ENCODE results near the gene CARTPT. TPM values are rescaled to one million over a fixed set of nuclear protein-coding genes. Genes with fewer than 3 reads are reported as not detected.

The CARTPT gene
- total RNA-seq, 2 donors from 2014 or later = not detected

DNA sequence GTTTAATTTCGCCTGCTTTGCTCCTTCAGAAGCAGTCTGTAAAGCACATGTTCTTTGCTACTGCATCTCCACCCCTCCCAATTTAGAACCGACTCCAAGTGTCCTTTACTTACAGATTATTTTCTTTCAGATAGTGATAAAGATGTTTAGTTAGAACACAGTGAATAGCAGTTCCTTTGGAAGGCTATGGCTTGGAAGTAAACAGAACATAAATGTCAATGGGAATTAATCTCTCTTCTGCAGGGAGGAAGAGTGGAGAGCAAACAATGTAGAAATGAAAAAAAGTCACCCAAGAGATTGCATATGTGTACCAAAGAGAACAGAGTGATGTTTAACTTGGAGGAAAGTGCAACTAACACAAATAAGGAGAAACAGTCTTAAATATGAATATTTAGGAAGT, 4.2 kb upstream of the CARTPT start:
- Histone ChIP-seq H3K4me1 (ENCODE audit: control insufficient read depth, insufficient read depth, low read length) (no peaks in the 10 kb centered on the region), H3K27me3 (ENCODE audit: control insufficient read depth, insufficient read depth, low read length, poor library complexity, severe bottlenecking) (peaks cover 92% of the 10 kb centered on the region), H3K9me3 (ENCODE audit: control insufficient read depth, low read length) (no peaks in the 10 kb centered on the region), H3K9ac (ENCODE audit: extremely low read depth, low read length, poor library complexity, severe bottlenecking) (no peak overlapping the region), H3K36me3 (ENCODE audit: control insufficient read depth, insufficient read depth, low read length) (no peaks in the 10 kb centered on the region), H3K27ac (ENCODE audit: low read depth, low read length) (no peak overlapping the region), H3K4me3 (ENCODE audit: low read length) (no peak overlapping the region)
- Mint-ChIP-seq H3K9me3 (no peaks in the 10 kb centered on the region), H3K27me3 (ENCODE audit: insufficient read depth) (peaks cover 90% of the 10 kb centered on the region), H3K4me1 (peaks cover 4% of the 10 kb centered on the region), H3K4me3 (no peak overlapping the region), H3K27ac (no peak overlapping the region), H3K36me3 (ENCODE audit: low read depth) (no peaks in the 10 kb centered on the region)
- TF ChIP-seq, protein P1, sequence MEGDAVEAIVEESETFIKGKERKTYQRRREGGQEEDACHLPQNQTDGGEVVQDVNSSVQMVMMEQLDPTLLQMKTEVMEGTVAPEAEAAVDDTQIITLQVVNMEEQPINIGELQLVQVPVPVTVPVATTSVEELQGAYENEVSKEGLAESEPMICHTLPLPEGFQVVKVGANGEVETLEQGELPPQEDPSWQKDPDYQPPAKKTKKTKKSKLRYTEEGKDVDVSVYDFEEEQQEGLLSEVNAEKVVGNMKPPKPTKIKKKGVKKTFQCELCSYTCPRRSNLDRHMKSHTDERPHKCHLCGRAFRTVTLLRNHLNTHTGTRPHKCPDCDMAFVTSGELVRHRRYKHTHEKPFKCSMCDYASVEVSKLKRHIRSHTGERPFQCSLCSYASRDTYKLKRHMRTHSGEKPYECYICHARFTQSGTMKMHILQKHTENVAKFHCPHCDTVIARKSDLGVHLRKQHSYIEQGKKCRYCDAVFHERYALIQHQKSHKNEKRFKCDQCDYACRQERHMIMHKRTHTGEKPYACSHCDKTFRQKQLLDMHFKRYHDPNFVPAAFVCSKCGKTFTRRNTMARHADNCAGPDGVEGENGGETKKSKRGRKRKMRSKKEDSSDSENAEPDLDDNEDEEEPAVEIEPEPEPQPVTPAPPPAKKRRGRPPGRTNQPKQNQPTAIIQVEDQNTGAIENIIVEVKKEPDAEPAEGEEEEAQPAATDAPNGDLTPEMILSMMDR (conservative IDR thresholded peaks at IDR 0.05) = no peak
- DNase-seq = no peak
- 72% methylated on average over 2 of the region's 2 CpGs; no CpG with 5 or more reads in 1 of the 2 experiments for WGBS, 2 experiments (ENCODE audit: insufficient coverage in 1 of 2, insufficient read length in 1 of 2)

DNA sequence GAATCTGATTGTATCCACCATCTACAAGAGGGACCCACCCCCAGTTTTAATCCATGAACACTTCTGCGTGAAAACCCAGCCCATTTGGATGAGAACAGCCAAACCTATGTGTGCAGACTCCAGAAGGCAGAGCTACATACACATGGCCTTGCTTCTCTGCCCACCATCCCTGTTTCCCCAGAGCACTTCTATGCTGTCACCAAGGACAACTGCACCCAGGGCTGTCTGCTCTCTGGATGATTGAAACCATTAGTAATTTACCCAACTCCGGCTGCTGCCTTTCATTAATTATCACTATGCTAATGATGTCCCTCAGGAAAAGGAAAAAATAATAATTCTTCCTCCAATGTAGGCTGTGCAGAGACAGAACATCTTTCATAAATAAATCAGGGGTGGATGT, 8.9 kb downstream of the CARTPT start:
- Histone ChIP-seq H3K27ac (ENCODE audit: low read depth, low read length) (no peak overlapping the region), H3K9ac (ENCODE audit: extremely low read depth, low read length, poor library complexity, severe bottlenecking) (no peak overlapping the region), H3K9me3 (ENCODE audit: control insufficient read depth, low read length) (no peaks in the 10 kb centered on the region), H3K27me3 (ENCODE audit: control insufficient read depth, insufficient read depth, low read length, poor library complexity, severe bottlenecking) (peaks cover 32% of the 10 kb centered on the region), H3K4me3 (ENCODE audit: low read length) (no peak overlapping the region), H3K4me1 (ENCODE audit: control insufficient read depth, insufficient read depth, low read length) (no peaks in the 10 kb centered on the region), H3K36me3 (ENCODE audit: control insufficient read depth, insufficient read depth, low read length) (no peaks in the 10 kb centered on the region)
- no peaks in the 10 kb centered on the region for H3K36me3 Mint-ChIP-seq (ENCODE audit: low read depth)
- H3K27ac Mint-ChIP-seq = no peak overlapping the region
- H3K4me1 Mint-ChIP-seq = no peaks in the 10 kb centered on the region
- H3K27me3 Mint-ChIP-seq (ENCODE audit: insufficient read depth) = peaks cover 39% of the 10 kb centered on the region
- H3K4me3 Mint-ChIP-seq = no peak overlapping the region
- no peaks in the 10 kb centered on the region for H3K9me3 Mint-ChIP-seq
- TF ChIP-seq, protein P1 (conservative IDR thresholded peaks at IDR 0.05) = no peak
- WGBS, 2 experiments (ENCODE audit: insufficient coverage in 1 of 2, insufficient read length in 1 of 2) = 90 to 95% methylated on average over 2 of the region's 2 CpGs
- no peak for DNase-seq

DNA sequence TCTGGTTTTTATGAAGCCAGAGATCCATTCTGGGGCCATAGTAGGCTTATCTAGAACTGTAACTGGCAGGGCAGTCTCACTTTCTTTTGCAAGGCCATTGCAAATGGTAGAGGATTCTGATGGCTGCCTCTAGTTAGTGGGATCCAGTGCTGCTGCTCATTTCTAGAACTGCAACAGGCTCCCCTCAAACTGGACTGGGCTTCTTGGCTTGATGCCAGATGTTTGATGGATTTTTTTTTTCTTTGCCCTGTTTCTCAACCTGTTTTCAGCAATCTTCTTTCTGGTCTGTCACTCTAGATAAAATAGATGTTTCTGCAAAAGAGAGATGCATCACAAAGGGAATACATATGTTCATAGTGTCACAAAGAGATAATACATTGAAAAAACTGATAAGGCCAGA, 11.9 kb downstream of the CARTPT start:
- DNase-seq = no peak
- Mint-ChIP-seq H3K4me1 (no peaks in the 10 kb centered on the region), H3K27ac (no peak overlapping the region), H3K36me3 (ENCODE audit: low read depth) (no peaks in the 10 kb centered on the region), H3K4me3 (no peak overlapping the region), H3K9me3 (no peaks in the 10 kb centered on the region), H3K27me3 (ENCODE audit: insufficient read depth) (peaks cover 23% of the 10 kb centered on the region)
- H3K36me3 ChIP-seq (ENCODE audit: control insufficient read depth, insufficient read depth, low read length) = no peaks in the 10 kb centered on the region
- H3K4me3 ChIP-seq (ENCODE audit: low read length) = no peak overlapping the region
- H3K9ac ChIP-seq (ENCODE audit: extremely low read depth, low read length, poor library complexity, severe bottlenecking) = no peak overlapping the region
- no peaks in the 10 kb centered on the region for H3K9me3 ChIP-seq (ENCODE audit: control insufficient read depth, low read length)
- no peaks in the 10 kb centered on the region for H3K4me1 ChIP-seq (ENCODE audit: control insufficient read depth, insufficient read depth, low read length)
- H3K27ac ChIP-seq (ENCODE audit: low read depth, low read length) = no peak overlapping the region
- TF ChIP-seq, protein P1 (conservative IDR thresholded peaks at IDR 0.05) = no peak
- peaks cover 17% of the 10 kb centered on the region for H3K27me3 ChIP-seq (ENCODE audit: control insufficient read depth, insufficient read depth, low read length, poor library complexity, severe bottlenecking)

All from endodermal cell (in vitro differentiated cells).